NCI-H1930 (cell line): Measurements from ENCODE around the gene VTN.

Experiments
- DNase-seq, 2 experiments: peaks; one replicate each; lab custom pipeline; 2025; lab: John Stamatoyannopoulos, UW

Gene VTN

GRCh38 chr17:28368915-28369683, 1.0 kb downstream of the VTN start:
- DNase-seq, result no peak

DNA sequence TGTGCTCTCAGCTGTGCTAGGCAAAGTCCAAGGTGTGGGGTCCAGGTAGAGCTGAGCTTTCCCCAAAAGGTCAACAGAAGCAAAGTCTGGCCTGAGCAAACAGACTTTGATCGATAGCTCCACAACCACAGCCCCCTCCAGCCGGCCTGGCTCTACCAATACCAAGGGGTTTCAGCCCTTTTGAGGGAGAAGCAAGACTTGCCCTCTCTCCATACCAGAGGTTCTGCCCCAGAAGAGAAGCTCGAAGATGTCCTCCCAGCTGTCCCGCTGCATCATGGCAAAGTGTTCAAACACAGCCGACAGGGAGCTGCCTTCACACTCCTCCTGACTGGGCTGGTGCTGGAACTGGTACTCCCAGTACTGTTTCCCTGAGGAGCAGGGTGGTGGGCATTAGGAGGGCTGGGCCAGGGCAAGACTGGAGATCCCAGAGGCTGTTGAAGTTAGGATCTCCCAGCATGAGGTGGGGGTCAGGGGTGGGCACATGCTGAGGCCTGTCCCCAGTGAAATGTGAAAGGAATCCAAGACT, 1.7 kb downstream of the VTN start:
- no peak for DNase-seq

DNA sequence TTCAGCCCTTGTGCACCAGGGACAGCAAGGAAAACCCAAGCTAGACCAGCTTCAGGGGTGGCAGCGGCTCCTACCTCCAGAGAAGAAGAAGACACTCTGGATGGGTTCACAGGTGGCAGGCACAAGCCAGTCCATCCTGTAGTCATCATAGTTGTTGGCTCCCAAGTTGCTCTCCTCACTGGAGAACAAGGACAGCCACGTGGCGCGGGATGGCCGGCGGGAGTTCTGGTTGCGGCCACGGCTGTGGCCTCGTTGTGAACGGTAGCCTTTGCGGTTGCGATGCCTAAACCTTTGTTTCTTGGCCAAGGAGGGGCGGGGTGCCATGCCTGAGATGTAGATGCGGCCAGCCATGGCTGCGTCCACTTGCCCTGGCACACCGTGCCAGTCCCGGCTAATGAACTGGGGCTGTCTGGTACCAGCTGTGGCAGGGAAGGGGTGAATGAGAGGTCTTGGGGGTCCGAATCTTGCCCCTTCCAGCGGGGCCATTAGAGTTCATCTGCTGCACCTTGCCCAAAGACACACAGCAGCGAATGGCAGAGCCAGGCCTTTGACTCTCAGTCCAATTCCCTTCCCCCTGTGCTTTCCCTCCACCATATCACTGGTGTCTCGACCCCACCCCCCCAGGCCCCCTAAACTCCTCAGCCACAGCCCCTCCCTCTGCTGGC, 2.3 kb downstream of the VTN start:
- DNase-seq, result no peak

DNA sequence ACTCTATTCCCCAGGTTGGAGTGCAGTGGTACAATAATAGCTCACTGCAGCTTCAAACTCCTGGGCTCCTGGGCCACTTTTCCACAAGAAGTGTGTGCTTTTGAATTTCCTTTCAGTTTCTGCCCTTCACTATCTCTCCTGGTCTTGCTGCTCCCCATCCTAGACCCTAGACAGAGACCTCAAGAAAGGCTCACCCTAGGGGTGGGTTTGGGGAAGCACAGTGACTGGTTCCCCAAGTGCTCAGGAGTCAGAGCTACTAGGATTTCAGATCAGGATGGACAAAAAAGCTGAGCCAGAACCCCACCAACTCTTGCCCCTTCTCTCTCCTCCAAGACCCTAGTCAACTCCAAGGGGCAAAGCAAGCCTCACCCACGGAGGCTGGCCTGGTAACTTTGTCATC, 3.5 kb downstream of the VTN start:
- no peak for DNase-seq

GRCh38 chr17:28365487-28365886, 4.6 kb downstream of the VTN start:
- DNase-seq, result no peak

DNA sequence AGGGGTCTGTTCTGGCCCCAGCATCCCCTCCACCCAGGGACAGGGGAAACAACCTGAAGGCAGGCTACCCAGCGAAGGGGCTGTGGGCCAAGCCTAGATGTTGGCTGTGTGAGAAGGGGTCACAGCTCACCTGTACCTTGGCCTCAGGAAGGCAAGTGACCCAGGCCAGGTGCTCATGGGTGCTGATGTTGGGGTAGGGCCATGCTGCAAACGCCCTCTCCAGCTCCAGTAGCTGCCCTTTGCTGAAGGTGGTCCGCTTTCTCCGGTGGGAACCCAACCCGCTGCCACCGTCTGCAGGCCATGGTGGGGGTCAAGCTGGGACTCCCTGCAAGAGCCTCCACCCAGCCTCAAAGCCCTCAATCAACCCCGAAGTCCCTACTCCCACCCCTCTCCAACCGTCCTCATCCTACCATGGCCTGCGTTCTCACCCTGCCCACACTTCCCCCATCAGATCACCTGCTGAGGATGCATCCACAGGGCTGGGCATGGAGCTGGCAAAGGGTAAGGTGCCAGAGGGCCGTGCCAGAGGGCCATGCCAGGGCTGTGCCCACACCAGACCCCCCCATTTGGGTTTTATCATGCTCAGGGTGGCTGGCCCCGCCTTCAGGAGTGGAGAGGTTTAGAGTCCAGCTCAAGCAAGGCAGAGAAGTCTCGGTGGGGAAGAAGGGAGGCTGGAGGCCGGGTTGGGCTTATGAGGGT, 5.3 kb downstream of the VTN start, which contains the start of gene SEBOX:
Gene SEBOX, minus strand, starts transcription at position 535 of the 699 bp plus-strand sequence. Its CDS starts 48 bp downstream, at position 487.
- DNase-seq, result no peak

- no peak for DNase-seq
These were observed 6.1 kb downstream of the VTN start for GRCh38 chr17:28363776-28364650.

- no peak for DNase-seq
These were observed 6.9 kb downstream of the VTN start for GRCh38 chr17:28363186-28363585.

DNA sequence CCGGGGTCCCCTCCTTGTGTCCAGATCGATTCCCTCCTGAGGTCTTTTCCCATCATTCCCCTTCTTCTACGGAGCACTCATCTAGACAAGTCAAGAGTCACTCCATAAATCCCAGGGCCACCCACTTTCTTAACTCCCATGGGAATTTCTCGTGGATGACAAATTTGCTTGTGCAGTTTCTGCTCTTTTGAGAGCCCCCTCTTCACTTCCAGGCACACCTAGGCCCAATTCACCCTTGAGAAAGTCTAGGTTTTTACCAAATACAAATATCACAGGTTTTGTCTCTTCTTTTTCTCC, 12.3 kb downstream of the VTN start:
- peak in 1 of 2 experiments; percentile 7 for DNase-seq

- DNase-seq, result peak; percentile 85 to 92
These were observed 12.8 kb downstream of the VTN start, which contains the start of gene POLDIP2 for GRCh38 chr17:28357061-28357900. Gene POLDIP2, minus strand, starts transcription at chr17:28357527. Its CDS starts 79 bp downstream, at chr17:28357448.

- no peak for DNase-seq
These were observed 19.8 kb downstream of the VTN start for GRCh38 chr17:28350271-28350670.

DNA sequence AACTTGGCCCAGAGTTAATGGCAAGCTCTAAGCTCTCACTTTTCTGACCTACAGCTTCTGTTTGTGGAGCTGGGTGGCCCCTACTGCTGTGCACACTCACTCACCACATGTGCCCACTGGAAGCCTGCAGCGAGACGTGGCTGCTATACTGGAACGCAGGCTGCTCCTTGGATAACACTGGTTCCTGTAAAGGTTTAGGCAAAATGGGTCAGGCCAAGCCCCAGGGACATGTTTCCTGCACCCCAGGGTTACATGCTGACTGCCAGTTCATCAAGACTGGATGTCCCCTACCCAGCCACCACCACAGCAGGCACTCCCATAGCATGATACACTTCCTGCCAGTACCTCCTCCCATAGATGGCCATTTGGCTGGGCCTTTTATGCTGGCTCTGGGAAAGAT, 21.1 kb downstream of the VTN start:
- DNase-seq, result no peak

DNA sequence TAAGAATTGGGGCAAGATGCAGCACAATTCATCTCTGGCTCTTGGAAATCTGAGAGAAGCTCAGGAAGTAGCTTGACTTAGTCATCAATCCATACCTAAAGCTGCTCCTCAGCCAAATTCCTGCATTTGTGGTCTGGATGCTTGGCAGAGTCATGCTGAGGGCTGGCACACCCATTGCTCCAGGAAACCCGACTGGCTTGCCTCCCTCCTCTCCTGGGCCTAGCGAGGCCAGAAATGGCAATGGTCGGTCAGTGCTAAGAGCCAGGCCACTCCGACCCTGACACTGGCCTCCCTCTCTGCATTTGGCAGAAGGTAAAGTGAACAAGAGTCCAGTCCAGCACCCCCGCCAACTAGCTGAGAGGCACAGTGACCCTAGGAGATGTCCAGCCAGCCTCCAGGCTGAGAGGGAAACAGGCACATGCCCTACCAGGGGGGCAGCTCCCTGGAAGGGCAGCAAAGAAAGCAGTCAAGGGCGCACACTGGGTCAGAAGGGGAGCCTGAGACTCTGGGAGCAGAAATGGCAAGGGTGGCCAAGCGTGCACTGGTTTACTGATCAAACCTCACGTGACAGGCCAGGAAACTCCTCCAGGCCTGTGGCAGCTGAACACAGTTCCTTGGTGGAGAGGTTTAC, 22.7 kb downstream of the VTN start:
- no peak for DNase-seq

DNA sequence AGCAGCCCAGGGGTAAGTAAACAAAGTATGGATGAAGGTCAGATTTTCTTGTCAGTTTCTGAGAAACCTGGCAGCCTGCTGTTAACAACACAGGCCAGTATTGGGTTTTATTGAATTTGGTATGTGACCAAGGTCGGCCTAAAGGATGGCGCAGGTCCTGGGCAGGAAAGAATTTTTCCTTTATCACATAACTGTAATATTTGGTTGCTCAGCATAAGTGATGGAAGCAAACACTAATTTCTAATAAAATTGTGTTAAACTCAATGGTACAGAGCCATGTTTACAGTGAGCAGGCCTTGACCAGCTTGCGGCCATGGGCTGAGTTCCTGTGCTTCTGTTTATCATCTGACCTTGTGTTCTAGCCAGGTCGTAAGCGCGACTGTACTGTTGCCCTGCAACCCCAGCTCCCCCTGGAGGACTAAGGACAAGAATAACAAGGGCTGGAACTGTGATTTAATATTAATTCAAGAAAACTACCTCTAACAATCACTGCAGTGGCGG, 23.3 kb downstream of the VTN start:
- DNase-seq, result no peak

DNA sequence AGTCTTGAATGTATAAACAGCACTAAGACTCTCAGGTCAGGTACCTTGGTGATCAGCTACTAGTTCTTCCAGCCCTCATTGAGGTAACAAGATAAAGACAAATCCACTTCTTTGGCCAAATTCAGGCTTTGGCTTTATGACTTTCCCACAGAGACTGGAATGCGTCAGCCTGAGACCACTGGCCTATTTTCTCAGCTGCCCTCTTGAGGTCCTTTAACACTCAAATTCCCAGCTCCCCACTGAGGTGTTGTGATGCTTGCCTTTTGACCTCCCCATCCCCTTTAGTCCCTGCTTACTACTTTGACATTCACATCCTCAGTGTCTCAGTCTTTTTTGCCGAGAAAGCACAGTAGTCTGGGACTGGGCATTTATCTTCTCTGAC, 23.9 kb downstream of the VTN start:
- DNase-seq, result no peak

DNA sequence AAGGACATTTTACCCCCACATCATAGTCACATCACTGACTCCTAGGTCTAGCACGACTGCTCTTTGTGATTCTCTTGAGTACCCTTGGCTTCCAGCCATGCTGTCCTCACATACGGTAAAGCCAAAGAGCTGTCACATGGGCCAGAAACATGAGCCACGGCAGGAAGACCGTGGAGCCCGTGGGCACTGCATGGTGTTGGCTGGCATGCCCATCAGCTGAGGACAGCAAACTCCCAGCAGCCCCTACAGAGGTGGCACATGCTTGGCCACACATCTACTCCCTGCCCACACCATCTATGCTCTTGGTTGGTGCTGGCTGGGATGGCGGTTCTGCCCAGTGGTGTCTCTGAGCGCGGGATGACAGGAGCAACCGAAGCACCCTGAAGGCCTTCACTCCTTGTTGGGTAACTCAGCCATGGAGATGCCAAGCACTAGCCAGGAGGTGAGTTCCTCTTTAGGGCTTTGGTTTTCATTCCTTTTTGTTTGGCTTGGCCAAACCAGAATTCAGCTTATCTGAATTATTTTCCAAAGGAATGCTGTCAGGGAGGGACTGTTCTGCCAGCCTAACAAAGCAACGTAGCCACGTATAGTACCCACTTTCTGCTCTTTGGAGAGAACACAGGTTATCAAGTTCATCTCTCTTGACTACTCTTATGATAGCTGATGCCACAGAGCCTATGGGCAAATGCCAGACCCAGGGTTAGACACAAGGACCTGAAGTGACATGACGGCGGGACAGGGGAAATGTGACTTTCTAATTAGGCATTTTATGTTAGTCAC, 24.5 kb downstream of the VTN start:
- DNase-seq, result no peak

DNA sequence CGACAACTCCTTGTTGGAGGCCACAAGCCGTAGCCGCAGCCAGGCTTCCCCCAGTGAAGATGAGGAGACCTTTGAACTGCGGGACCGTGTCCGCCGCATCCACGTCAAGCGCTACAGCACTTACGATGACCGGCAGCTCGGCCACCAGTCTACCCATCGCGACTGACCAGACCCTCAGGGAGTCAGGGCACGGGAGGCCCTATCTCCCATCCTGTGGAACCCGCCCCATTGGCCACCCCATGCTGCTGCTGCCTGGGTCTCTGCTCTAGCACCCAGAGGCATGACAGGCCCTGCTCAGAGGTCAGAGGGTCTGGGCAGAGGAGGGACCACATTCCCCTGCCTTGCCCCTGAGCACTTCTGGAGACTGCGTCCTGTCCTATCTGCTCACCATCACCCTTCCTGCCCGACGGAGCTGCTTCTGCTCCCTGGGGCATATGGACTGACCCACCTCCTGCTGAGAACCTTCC, 25.6 kb downstream of the VTN start:
- no peak for DNase-seq

- no peak for DNase-seq
These were observed 26.1 kb downstream of the VTN start for GRCh38 chr17:28344011-28344410.

DNA sequence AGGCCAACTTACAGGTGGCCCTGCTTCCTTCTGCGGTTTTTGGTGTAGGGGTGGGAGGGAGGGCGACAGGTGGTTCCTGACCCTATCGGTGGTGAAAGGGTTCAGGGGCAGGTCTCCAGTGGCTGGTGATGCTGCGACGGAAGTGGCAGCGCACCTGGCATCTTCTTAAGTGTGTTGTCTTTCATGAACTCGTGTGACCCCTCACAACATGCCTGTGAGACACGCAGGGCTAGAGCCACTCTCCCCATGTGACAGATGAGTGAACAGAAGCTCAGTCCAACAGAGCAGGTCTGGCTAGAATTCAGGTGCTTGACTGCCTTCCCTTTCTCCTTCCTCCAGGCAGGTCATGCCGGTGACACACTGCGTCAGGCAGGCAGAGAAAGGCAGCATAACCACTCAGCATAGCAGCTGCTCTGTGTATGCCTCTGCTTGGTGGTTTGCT, 26.6 kb downstream of the VTN start:
- no peak for DNase-seq
